ENCODE results near the gene IL1R1. TPM values are rescaled to one million over a fixed set of nuclear protein-coding genes. Genes with fewer than 3 reads are reported as not detected.

The IL1R1 gene
- total RNA-seq, 1 donor from 2014 or later, result 22.6 TPM

DNA sequence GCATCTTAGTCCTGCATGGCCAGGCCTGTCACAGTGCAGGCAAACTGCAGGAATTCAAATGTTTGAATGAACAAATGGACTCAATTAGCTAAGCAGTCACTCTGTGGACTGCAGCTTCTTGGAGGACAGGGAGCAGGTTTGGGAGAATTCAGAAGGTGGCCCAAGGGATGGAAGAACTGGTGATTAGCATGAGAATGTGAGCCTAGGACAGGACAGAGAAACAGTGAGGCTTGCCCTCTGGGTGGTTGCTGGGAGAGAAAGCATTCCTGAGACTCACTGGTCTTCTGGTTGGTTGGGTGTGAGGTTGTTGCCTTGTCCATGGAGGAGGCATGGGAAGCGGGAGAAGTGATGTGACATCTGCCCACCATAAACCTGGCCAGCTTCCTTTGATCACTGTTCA, 58.0 kb downstream of the IL1R1 start:
- TF ChIP-seq, protein P1, sequence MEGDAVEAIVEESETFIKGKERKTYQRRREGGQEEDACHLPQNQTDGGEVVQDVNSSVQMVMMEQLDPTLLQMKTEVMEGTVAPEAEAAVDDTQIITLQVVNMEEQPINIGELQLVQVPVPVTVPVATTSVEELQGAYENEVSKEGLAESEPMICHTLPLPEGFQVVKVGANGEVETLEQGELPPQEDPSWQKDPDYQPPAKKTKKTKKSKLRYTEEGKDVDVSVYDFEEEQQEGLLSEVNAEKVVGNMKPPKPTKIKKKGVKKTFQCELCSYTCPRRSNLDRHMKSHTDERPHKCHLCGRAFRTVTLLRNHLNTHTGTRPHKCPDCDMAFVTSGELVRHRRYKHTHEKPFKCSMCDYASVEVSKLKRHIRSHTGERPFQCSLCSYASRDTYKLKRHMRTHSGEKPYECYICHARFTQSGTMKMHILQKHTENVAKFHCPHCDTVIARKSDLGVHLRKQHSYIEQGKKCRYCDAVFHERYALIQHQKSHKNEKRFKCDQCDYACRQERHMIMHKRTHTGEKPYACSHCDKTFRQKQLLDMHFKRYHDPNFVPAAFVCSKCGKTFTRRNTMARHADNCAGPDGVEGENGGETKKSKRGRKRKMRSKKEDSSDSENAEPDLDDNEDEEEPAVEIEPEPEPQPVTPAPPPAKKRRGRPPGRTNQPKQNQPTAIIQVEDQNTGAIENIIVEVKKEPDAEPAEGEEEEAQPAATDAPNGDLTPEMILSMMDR (IDR thresholded peaks at IDR 0.05; ENCODE audit: borderline replicate concordance), result no peak

DNA sequence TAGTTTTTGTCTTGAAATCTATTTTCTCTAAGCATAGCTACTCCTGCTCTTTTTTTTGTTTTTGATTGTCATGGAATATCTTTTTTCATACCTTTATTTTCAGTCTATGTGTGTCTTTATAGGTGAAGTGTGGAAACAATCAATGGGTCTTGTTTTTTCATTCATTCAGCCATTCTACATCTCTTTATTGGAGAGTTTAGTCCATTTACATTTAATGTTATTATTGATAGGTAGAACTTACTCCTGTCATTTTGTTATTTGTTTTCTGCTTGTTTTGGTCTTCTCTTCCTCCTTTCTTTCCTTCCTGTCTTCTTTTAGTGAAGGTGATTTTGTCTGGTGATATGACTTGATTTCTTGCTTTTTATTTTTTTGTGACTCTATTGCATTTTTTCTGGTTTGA, 62.1 kb downstream of the IL1R1 start:
- TF ChIP-seq, protein P1 (IDR thresholded peaks at IDR 0.05; ENCODE audit: borderline replicate concordance), result no peak
- Histone ChIP-seq H3K4me1 (no peaks in the 10 kb centered on the region), H3K9me3 (replicated peaks) (peaks cover 26% of the 10 kb centered on the region), H3K36me3 (no peaks in the 10 kb centered on the region), H3K27ac (replicated peaks) (no peak overlapping the region), H3K27me3 (ENCODE audit: low read depth) (no peaks in the 10 kb centered on the region), H3K4me3 (no peak overlapping the region)
- no peak for DNase-seq
- intact Hi-C loops (cut with micrococcal nuclease), result no loop called here

More for the DNA sequence above, 58.0 kb downstream of the IL1R1 start:
- no peaks in the 10 kb centered on the region for H3K36me3 ChIP-seq
- peaks cover 26% of the 10 kb centered on the region for H3K9me3 ChIP-seq (replicated peaks)
- H3K27me3 ChIP-seq (ENCODE audit: low read depth), result no peaks in the 10 kb centered on the region
- no peak for DNase-seq
- no peak overlapping the region for H3K27ac ChIP-seq (replicated peaks)
- no peak overlapping the region for H3K4me3 ChIP-seq
- intact Hi-C loops (cut with micrococcal nuclease), result no loop called here
- no peaks in the 10 kb centered on the region for H3K4me1 ChIP-seq

DNA sequence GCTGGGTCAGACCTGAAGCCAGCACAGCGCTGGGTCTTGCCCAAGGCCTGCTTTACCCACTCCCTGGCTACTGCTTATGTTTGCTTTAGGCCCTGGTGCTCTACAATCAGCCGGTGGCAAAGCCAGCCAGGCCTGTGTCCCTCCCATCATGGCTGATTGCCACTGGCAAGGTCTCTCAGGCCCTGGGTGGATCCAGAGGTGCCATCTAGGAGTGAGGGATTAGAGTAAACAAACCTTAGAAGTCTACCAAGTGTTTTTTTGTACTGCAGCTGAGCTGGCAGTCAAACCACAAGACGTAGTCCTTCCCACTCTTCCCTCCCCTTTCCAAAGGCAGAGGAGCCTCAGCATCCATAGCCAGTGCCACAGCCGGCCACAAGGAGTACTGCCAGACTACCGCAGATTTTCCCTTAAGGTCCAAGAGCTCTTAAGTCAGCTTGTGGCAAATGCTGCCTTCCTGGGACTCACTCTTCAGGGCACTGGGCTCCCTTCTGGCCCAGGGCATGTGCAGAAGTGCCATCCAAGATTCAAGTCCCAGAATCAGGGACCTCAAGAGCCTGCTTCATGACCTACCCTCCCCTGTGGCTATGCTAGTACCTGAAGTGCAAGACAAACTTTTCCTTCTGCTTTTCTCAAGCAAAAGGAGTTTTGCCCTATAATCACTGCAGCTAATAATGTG, 64.3 kb downstream of the IL1R1 start:
- TF ChIP-seq, protein P1 (IDR thresholded peaks at IDR 0.05; ENCODE audit: borderline replicate concordance), result no peak
- peaks cover 26% of the 10 kb centered on the region for H3K9me3 ChIP-seq (replicated peaks)
- H3K4me1 ChIP-seq, result no peaks in the 10 kb centered on the region
- H3K36me3 ChIP-seq, result no peaks in the 10 kb centered on the region
- intact Hi-C loops (cut with micrococcal nuclease), result no loop called here
- H3K4me3 ChIP-seq, result no peak overlapping the region
- H3K27me3 ChIP-seq (ENCODE audit: low read depth), result no peaks in the 10 kb centered on the region
- no peak for DNase-seq
- H3K27ac ChIP-seq (replicated peaks), result no peak overlapping the region

DNA sequence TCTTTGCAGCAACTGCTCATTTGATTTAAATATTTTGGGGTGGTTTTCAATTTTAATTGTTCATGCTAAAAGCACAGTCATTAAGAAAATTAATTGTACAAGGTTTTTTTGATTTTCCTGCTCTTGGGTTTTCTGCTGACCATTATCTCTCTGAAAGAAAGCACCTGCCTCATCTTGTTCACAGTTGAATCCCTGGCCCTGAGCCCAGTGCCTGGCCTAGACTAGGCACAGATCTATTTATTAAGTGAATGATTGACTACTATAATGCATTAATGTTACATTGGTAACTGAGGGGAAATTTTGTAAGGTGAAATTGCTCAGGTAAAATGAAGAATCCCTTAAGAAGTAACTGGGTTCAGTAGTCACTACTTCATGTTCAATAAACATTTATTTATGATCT, 66.2 kb downstream of the IL1R1 start:
- no peak overlapping the region for H3K4me3 ChIP-seq
- no peak for DNase-seq
- peaks cover 18% of the 10 kb centered on the region for H3K9me3 ChIP-seq (replicated peaks)
- no peaks in the 10 kb centered on the region for H3K27me3 ChIP-seq (ENCODE audit: low read depth)
- no peak overlapping the region for H3K27ac ChIP-seq (replicated peaks)
- intact Hi-C loops (cut with micrococcal nuclease), result no loop called here
- TF ChIP-seq, protein P1 (IDR thresholded peaks at IDR 0.05; ENCODE audit: borderline replicate concordance), result no peak
- no peaks in the 10 kb centered on the region for H3K36me3 ChIP-seq
- no peaks in the 10 kb centered on the region for H3K4me1 ChIP-seq

- Histone ChIP-seq H3K4me3 (no peak overlapping the region), H3K4me1 (no peaks in the 10 kb centered on the region), H3K9me3 (replicated peaks) (peaks cover 11% of the 10 kb centered on the region), H3K36me3 (no peaks in the 10 kb centered on the region), H3K27ac (replicated peaks) (no peak overlapping the region), H3K27me3 (ENCODE audit: low read depth) (no peaks in the 10 kb centered on the region)
- intact Hi-C loops (cut with micrococcal nuclease), result no loop called here
- TF ChIP-seq, protein P1 (IDR thresholded peaks at IDR 0.05; ENCODE audit: borderline replicate concordance), result no peak
- DNase-seq, result no peak
Observed at GRCh38 chr2:102209474-102209873, 66.9 kb downstream of the IL1R1 start.
